Lung (tissue), 12 donors: ENCODE measurements around the gene HLTF. TPM values are rescaled to one million over a fixed set of nuclear protein-coding genes. Genes with fewer than 3 reads are reported as not detected.

Source experiments
- ATAC-seq: fragments of 200-7000 bp; cut with Tn5 transposase; one replicate; pipeline ENCODE4 v1.9.1; 2020; ENCODE audit warnings: moderate number of reproducible peaks; ENCODE audit not compliant: insufficient read depth, low FRiP score
- DNase-seq, 3 donors: peaks; one replicate each; pipeline ENCODE4 v3.0.0-alpha.2; 2013 to 2017
- H3K27ac ChIP-seq, 2 donors: one replicate each; pipeline ENCODE4 v1.5.1; 2013; ENCODE audit warnings: mild to moderate bottlenecking in 2 of 2, moderate library complexity in 2 of 2, control low read depth in 1 of 2, inconsistent platforms in 1 of 2, low read depth in 1 of 2, low read length in 1 of 2
- H3K27me3 ChIP-seq, 3 donors: one replicate each; pipeline ENCODE4 v1.5.1; 2013; ENCODE audit warnings: low read length in 2 of 3; ENCODE audit not compliant: control insufficient read depth in 3 of 3, insufficient read depth in 3 of 3
- H3K36me3 ChIP-seq, 4 donors: one replicate each; pipeline ENCODE4 v1.5.1; 2013; ENCODE audit warnings: low read length in 4 of 4, mild to moderate bottlenecking in 1 of 4, moderate library complexity in 1 of 4; ENCODE audit not compliant: control insufficient read depth in 4 of 4, insufficient read depth in 4 of 4
- H3K4me1 ChIP-seq, 5 donors: one replicate each; pipeline ENCODE4 v1.5.1; 2013; ENCODE audit warnings: low read length in 5 of 5, mild to moderate bottlenecking in 2 of 5, moderate library complexity in 1 of 5; ENCODE audit not compliant: control insufficient read depth in 5 of 5, insufficient read depth in 5 of 5
- H3K4me3 ChIP-seq: one replicate; pipeline ENCODE4 v1.5.1; 2013; ENCODE audit warnings: mild to moderate bottlenecking, control low read depth, moderate library complexity
- H3K9ac ChIP-seq, 2 donors: one replicate each; pipeline ENCODE4 v1.5.1; 2013; ENCODE audit warnings: low read length in 2 of 2, control low read depth in 1 of 2; ENCODE audit not compliant: insufficient read depth in 1 of 2
- H3K9me3 ChIP-seq, 4 donors: one replicate each; pipeline ENCODE4 v1.5.1; 2013; ENCODE audit warnings: low read length in 3 of 4, mild to moderate bottlenecking in 1 of 4, moderate library complexity in 1 of 4; ENCODE audit not compliant: control insufficient read depth in 4 of 4, insufficient read depth in 3 of 4
- WGBS, 2 donors: extraction: QIAGEN DNeasy Blood & Tissue Kit; methylation state at CpG; one replicate each; pipeline ENCODE4 v1.1.7; 2013; 5-methylcytosine and 5-hydroxymethylcytosine counted together
- polyA plus RNA-seq, 2 donors: library from polyadenylated mRNA; stranded (reverse); fragments of 200-250 nt; gene quantifications; one replicate each; pipeline ENCODE4 v1.2.1, GENCODE V29; 2013
- total RNA-seq, 2 donors: library from RNA; depleted of rRNA in 1 of 2; stranded (reverse); fragments of >200 nt in 1 of 2; gene quantifications; one replicate each; pipeline ENCODE4 v1.2.1, GENCODE V29; 2014 to 2021
- TF ChIP-seq, protein P1 (sequence below): IDR thresholded peaks from 2 replicates; pipeline ENCODE4 v1.5.1; 2012; ENCODE audit warnings: mild to moderate bottlenecking; ENCODE audit errors: control extremely low read depth, extremely low read depth
- donor health status: control.
- donor health status: control.
- donor health status: Bipolar disorder and iron deficiency.
- donor health status: healthy.
- donor health status: DM: yes; HTN: yes; CAD: no.

HLTF gene
- total and polyA plus RNA-seq, 4 donors, result 3.6 to 54.7 (median 12.6) TPM

DNA sequence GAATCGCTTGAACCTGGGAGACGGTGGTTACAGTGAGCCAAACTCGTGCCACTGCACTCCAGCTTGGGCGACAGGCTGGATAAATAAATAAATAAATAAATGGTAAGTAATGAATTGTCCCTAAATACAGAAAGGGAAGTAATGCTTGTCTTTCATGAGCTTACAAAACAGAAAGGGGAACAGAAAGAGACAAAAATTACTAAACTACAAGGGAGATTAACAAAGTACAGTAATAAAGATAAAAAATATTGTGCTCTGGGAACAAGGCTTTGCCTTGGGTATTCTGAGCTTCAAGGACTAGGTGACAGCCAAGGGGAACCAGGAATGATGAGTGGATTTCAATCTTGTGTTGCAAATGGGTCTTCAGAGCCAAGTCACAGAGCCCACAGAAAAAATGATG lies 9.2 kb upstream of the HLTF start:
- Histone ChIP-seq H3K27me3 (no peaks in the 10 kb centered on the region), H3K36me3 (no peaks in the 10 kb centered on the region), H3K9ac (no peak overlapping the region), H3K9me3 (no peaks in the 10 kb centered on the region), H3K4me3 (no peak overlapping the region), H3K27ac (no peak overlapping the region), H3K4me1 (peaks cover 0 to 1% (median 0%) of the 10 kb centered on the region in 5 donors)
- WGBS, 2 donors, result 81 to 88% methylated on average over 4 of the region's 4 CpGs
- TF ChIP-seq, protein P1, sequence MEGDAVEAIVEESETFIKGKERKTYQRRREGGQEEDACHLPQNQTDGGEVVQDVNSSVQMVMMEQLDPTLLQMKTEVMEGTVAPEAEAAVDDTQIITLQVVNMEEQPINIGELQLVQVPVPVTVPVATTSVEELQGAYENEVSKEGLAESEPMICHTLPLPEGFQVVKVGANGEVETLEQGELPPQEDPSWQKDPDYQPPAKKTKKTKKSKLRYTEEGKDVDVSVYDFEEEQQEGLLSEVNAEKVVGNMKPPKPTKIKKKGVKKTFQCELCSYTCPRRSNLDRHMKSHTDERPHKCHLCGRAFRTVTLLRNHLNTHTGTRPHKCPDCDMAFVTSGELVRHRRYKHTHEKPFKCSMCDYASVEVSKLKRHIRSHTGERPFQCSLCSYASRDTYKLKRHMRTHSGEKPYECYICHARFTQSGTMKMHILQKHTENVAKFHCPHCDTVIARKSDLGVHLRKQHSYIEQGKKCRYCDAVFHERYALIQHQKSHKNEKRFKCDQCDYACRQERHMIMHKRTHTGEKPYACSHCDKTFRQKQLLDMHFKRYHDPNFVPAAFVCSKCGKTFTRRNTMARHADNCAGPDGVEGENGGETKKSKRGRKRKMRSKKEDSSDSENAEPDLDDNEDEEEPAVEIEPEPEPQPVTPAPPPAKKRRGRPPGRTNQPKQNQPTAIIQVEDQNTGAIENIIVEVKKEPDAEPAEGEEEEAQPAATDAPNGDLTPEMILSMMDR, result no peak
- ATAC-seq (no peak), DNase-seq (no peak)

DNA sequence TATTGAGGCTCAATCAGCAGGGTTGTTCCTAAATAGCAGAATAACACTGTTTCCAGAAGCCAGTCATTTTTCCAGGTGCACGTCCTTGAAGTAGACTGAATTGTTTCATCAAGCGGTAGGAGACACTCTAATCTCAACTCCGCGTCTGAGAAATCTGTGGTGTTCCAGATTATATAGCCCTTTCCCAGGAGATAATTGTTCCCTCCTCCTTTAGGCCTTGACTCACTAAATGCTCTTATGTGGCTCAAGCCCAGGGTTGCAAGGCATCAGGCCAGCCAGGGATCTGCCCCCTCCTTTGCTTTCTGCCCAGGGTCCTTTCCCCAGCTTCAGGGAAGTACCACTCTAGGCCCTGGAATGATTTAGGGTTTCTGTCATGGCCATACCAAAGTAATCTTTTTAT lies 5.7 kb upstream of the HLTF start:
- WGBS, 2 donors, result 92 to 99% methylated on average over 4 of the region's 4 CpGs
- no peak overlapping the region for H3K4me3 ChIP-seq
- H3K9me3 ChIP-seq, result no peaks in the 10 kb centered on the region
- H3K27ac ChIP-seq, result no peak overlapping the region
- DNase-seq, result no peak
- TF ChIP-seq, protein P1, result no peak
- H3K4me1 ChIP-seq, result peaks cover 0 to 1% (median 0%) of the 10 kb centered on the region in 5 donors
- H3K27me3 ChIP-seq, result no peaks in the 10 kb centered on the region
- no peak for ATAC-seq
- H3K9ac ChIP-seq, result no peak overlapping the region
- H3K36me3 ChIP-seq, result no peaks in the 10 kb centered on the region

DNA sequence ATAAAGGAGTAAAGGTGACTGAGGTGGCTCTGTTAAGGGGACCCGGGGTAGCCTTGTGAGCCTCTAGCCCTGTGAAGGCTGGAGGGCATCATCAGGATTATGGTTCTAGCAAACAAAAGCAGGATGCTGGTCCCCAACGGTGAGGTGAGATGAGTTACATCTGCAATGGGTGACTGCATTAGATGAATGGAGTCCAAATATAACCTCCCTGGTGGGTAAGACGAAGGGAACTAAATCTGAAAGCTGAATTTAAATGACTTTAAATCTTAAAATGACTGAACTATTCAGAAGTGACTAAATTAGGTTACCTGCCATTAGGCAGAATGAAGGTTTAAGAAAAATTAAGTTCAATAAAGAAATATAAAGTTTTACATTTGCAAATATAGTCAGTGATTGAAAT lies 4.6 kb upstream of the HLTF start:
- DNase-seq, result no peak
- 78 to 90% methylated on average over 3 of the region's 3 CpGs for WGBS, 2 donors
- Histone ChIP-seq H3K9me3 (no peaks in the 10 kb centered on the region), H3K9ac (no peak overlapping the region), H3K27ac (no peak overlapping the region), H3K27me3 (no peaks in the 10 kb centered on the region), H3K4me1 (peaks cover 0 to 1% (median 0%) of the 10 kb centered on the region in 5 donors), H3K36me3 (no peaks in the 10 kb centered on the region), H3K4me3 (no peak overlapping the region)
- TF ChIP-seq, protein P1, result no peak
- ATAC-seq, result no peak

DNA sequence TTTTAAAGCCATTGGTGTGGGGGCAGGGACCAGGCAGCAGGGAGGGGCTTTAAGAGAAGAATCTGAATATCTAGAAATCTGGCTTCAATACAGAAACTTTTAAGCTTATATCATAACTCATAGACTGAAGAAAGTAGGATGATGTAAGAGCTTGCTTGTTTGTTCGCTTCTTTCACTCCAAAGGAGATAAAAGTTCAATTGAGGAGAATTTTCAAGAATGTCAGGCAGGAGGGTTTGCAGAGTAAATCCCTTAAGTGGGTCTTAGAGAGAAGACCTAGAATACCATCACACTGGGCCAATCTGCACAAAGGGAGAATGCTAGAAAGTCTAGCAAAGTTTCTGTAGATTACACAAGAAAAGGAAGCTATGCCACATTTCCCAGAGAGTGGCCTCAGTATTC lies 4.1 kb upstream of the HLTF start:
- peaks cover 0 to 1% (median 0%) of the 10 kb centered on the region in 5 donors for H3K4me1 ChIP-seq
- 73 to 81% methylated on average over 1 of the region's 1 CpG for WGBS, 2 donors
- TF ChIP-seq, protein P1, result no peak

More for the DNA sequence above, 4.1 kb upstream of the HLTF start:
- DNase-seq (no peak), ATAC-seq (no peak)
- Histone ChIP-seq H3K4me3 (no peak overlapping the region), H3K27me3 (no peaks in the 10 kb centered on the region), H3K9ac (no peak overlapping the region), H3K36me3 (no peaks in the 10 kb centered on the region), H3K9me3 (no peaks in the 10 kb centered on the region), H3K27ac (no peak overlapping the region)
